Left ventricle myocardium inferior (tissue), 1 donor: ENCODE measurements around the gene IRF4. TPM values are rescaled to one million over a fixed set of nuclear protein-coding genes. Genes with fewer than 3 reads are reported as not detected.

ENCODE experiments used
- DNase-seq: peaks from one replicate; pipeline ENCODE4 v3.0.0-alpha.2; 2020
- H3K27ac ChIP-seq: fragments of 200-600 bp; replicated peaks from 2 replicates; pipeline ENCODE4 v1.8.0; 2021
- H3K27me3 ChIP-seq: fragments of 200-600 bp; 2 replicates; pipeline ENCODE4 v1.8.0; 2021; ENCODE audit warnings: low read depth
- H3K36me3 ChIP-seq: fragments of 200-600 bp; 2 replicates; pipeline ENCODE4 v1.8.0; 2021
- H3K4me1 ChIP-seq: fragments of 200-600 bp; 2 replicates; pipeline ENCODE4 v1.8.0; 2021
- H3K4me3 ChIP-seq: fragments of 200-600 bp; 2 replicates; pipeline ENCODE4 v1.8.0; 2021; ENCODE audit warnings: mild to moderate bottlenecking, moderate library complexity
- H3K9me3 ChIP-seq: fragments of 200-600 bp; replicated peaks from 2 replicates; pipeline ENCODE4 v1.8.0; 2021
- CTCF ChIP-seq: fragments of 200-600 bp; IDR thresholded peaks from 2 replicates; pipeline ENCODE4 v1.8.0; 2021; ENCODE audit warnings: antibody characterized with exemption, mild to moderate bottlenecking, borderline replicate concordance
- intact Hi-C: fragments of 100-400 bp; cut with micrococcal nuclease; formaldehyde crosslinking; loops from one replicate; pipeline ENCODE4 v1.11.0; 2022
- total RNA-seq: library from RNA; stranded (reverse); fragmentation: NEBNext Ultra II Directional; extraction: Animal tissue kit (Norgen Biotek cat#: 25700); gene quantifications from one replicate; pipeline ENCODE4 v1.2.1, GENCODE V29; 2021
- donor health status: DM: no; HTN: yes; CAD: no; lungs with severe emphysema.

The IRF4 gene
- total RNA-seq, 1 donor from 2014 or later: 0.22 TPM

GRCh38 chr6:398558-399078, 7.1 kb downstream of the IRF4 start:
- Histone ChIP-seq H3K4me1 (peaks cover 5% of the 10 kb centered on the region), H3K9me3 (no peaks in the 10 kb centered on the region), H3K27me3 (peaks cover 82% of the 10 kb centered on the region), H3K4me3 (no peak overlapping the region), H3K36me3 (no peaks in the 10 kb centered on the region), H3K27ac (no peak overlapping the region)
- TF ChIP-seq CTCF: no peak
- intact Hi-C loops: no loop called here
- DNase-seq: no peak

GRCh38 chr6:399785-400534, 8.4 kb downstream of the IRF4 start:
- peaks cover 5% of the 10 kb centered on the region for H3K9me3 ChIP-seq
- no peak overlapping the region for H3K27ac ChIP-seq
- intact Hi-C loops: no loop called here
- peaks cover 82% of the 10 kb centered on the region for H3K27me3 ChIP-seq
- H3K4me1 ChIP-seq: peaks cover 4% of the 10 kb centered on the region
- no peak for TF ChIP-seq CTCF
- DNase-seq: no peak
- no peaks in the 10 kb centered on the region for H3K36me3 ChIP-seq
- no peak overlapping the region for H3K4me3 ChIP-seq

- Histone ChIP-seq H3K9me3 (peaks cover 5% of the 10 kb centered on the region), H3K36me3 (no peaks in the 10 kb centered on the region), H3K27ac (no peak overlapping the region), H3K4me1 (peaks cover 4% of the 10 kb centered on the region), H3K4me3 (no peak overlapping the region), H3K27me3 (peaks cover 80% of the 10 kb centered on the region)
- intact Hi-C loops: no loop called here
- no peak for TF ChIP-seq CTCF
- no peak for DNase-seq
Observed at GRCh38 chr6:400815-401214, 9.3 kb downstream of the IRF4 start.

- Histone ChIP-seq H3K4me3 (no peak overlapping the region), H3K4me1 (peaks cover 4% of the 10 kb centered on the region), H3K36me3 (no peaks in the 10 kb centered on the region), H3K9me3 (peaks cover 5% of the 10 kb centered on the region), H3K27ac (no peak overlapping the region), H3K27me3 (peaks cover 78% of the 10 kb centered on the region)
- TF ChIP-seq CTCF: no peak
- intact Hi-C loops: no loop called here
- no peak for DNase-seq
Observed at GRCh38 chr6:401239-401993, 9.9 kb downstream of the IRF4 start.

- no peak for TF ChIP-seq CTCF
- Histone ChIP-seq H3K27me3 (peaks cover 76% of the 10 kb centered on the region), H3K4me3 (no peak overlapping the region)
Observed at GRCh38 chr6:401994-402640, 10.6 kb downstream of the IRF4 start.

More at GRCh38 chr6:401994-402640, 10.6 kb downstream of the IRF4 start:
- Histone ChIP-seq H3K9me3 (peaks cover 5% of the 10 kb centered on the region), H3K4me1 (peaks cover 4% of the 10 kb centered on the region), H3K27ac (no peak overlapping the region), H3K36me3 (no peaks in the 10 kb centered on the region)
- DNase-seq: no peak
- intact Hi-C loops: no loop called here
